Esophagus muscularis mucosa (tissue), 4 donors: ENCODE data around the gene PLEKHM3.

ENCODE experiments used
- CTCF ChIP-seq, 3 experiments: fragments of 200-600 bp in 2 of 3; fragments of 450-650 bp in 1 of 3; sonication (generic) in 2 of 3; IDR thresholded peaks; one replicate each; pipeline ENCODE4 v1.5.1; 2017 to 2019; ENCODE audit warnings: antibody characterized with exemption in 3 of 3, mild to moderate bottlenecking in 2 of 3, moderate library complexity in 1 of 3
- EP300 ChIP-seq: sonication (generic); formaldehyde crosslinking; IDR thresholded peaks from one replicate; pipeline ENCODE4 v1.6.1; 2017; ENCODE audit warnings: antibody characterized with exemption
- POLR2A ChIP-seq: fragments of 450-650 bp; IDR thresholded peaks from one replicate; pipeline ENCODE4 v1.6.1; 2017; ENCODE audit warnings: antibody characterized with exemption, moderate library complexity, mild to moderate bottlenecking, low read depth
- POLR2AphosphoS5 ChIP-seq, 2 donors: sonication (generic); formaldehyde crosslinking; IDR thresholded peaks; one replicate each; pipeline ENCODE4 v1.6.1; 2017; ENCODE audit warnings: antibody characterized with exemption in 2 of 2

DNA sequence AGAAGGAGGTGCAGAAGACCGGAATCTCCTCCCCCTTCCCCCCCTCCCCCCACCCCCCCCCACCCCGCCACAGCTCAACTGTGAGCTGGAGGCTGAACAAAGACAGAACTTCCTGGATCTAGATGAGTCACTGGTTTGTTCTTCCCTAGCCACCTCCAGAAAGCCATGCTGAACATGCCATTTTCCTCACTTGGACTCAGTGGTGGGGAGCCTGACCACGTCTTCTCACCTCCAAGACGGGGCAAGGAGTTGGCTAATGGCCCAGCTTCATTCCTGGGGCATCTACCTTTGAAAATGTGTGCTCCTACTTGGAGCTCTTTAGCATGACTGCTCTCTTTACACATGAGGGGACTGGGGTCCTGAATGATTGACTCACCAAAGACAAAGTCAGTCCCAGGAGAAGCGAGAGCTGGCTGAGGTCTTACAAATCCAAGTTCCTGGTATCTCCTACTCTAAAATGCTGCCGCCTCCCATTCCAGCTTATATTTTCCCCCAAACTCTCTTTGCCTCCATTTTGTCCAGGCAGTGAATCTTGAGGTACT lies 233.0 kb downstream of the PLEKHM3 start:
- TF ChIP-seq POLR2AphosphoS5 (IDR thresholded peaks at IDR 0.05): no peak
- TF ChIP-seq CTCF (IDR thresholded peaks at IDR 0.05): no peak
- TF ChIP-seq POLR2A: no peak
- no peak for TF ChIP-seq EP300
